Left ventricle myocardium inferior (tissue), 1 donor: ENCODE measurements around the gene FILIP1L. TPM values are rescaled to one million over a fixed set of nuclear protein-coding genes. Genes with fewer than 3 reads are reported as not detected.

ENCODE experiments used
- DNase-seq: peaks from one replicate; pipeline ENCODE4 v3.0.0-alpha.2; 2020
- H3K27ac ChIP-seq: fragments of 200-600 bp; replicated peaks from 2 replicates; pipeline ENCODE4 v1.8.0; 2021
- H3K27me3 ChIP-seq: fragments of 200-600 bp; 2 replicates; pipeline ENCODE4 v1.8.0; 2021; ENCODE audit warnings: low read depth
- H3K36me3 ChIP-seq: fragments of 200-600 bp; 2 replicates; pipeline ENCODE4 v1.8.0; 2021
- H3K4me1 ChIP-seq: fragments of 200-600 bp; 2 replicates; pipeline ENCODE4 v1.8.0; 2021
- H3K4me3 ChIP-seq: fragments of 200-600 bp; 2 replicates; pipeline ENCODE4 v1.8.0; 2021; ENCODE audit warnings: mild to moderate bottlenecking, moderate library complexity
- H3K9me3 ChIP-seq: fragments of 200-600 bp; replicated peaks from 2 replicates; pipeline ENCODE4 v1.8.0; 2021
- CTCF ChIP-seq: fragments of 200-600 bp; IDR thresholded peaks from 2 replicates; pipeline ENCODE4 v1.8.0; 2021; ENCODE audit warnings: antibody characterized with exemption, mild to moderate bottlenecking, borderline replicate concordance
- intact Hi-C: fragments of 100-400 bp; cut with micrococcal nuclease; formaldehyde crosslinking; loops from one replicate; pipeline ENCODE4 v1.11.0; 2022
- total RNA-seq: library from RNA; stranded (reverse); fragmentation: NEBNext Ultra II Directional; extraction: Animal tissue kit (Norgen Biotek cat#: 25700); gene quantifications from one replicate; pipeline ENCODE4 v1.2.1, GENCODE V29; 2021
- donor health status: DM: no; HTN: yes; CAD: no; lungs with severe emphysema.

Gene FILIP1L
- total RNA-seq, 1 donor from 2014 or later, result 84.9 TPM

DNA sequence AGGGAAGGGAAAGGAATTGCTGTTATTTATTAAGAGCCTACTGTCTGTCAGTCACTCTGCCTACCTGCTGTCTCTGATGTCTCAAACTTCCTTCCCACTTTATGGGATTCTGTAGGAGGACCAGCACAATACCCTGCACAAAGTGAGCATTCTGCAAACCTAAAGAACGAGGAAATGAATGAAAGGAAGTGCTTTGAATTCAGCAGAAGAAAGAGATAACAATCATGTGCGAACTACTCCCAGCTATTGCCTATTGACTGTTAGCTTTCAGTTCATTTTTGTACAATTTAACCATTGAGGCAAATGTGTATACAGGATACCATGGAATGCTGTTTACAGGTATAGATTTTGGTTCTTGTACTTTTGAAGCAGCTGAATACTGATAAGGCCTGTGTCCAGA lies 229.8 kb downstream of the FILIP1L start:
- H3K27me3 ChIP-seq, result no peaks in the 10 kb centered on the region
- H3K4me3 ChIP-seq, result no peak overlapping the region
- no peak for DNase-seq
- peaks cover 47% of the 10 kb centered on the region for H3K4me1 ChIP-seq
- no peak for TF ChIP-seq CTCF
- peak overlapping the region; percentile 91 for H3K27ac ChIP-seq
- H3K9me3 ChIP-seq, result no peaks in the 10 kb centered on the region
- no peaks in the 10 kb centered on the region for H3K36me3 ChIP-seq
- intact Hi-C loops, result no loop called here

GRCh38 chr3:99883693-99884092 lies 230.6 kb downstream of the FILIP1L start:
- no peak for TF ChIP-seq CTCF
- intact Hi-C loops, result no loop called here
- Histone ChIP-seq H3K4me1 (peaks cover 47% of the 10 kb centered on the region), H3K27me3 (no peaks in the 10 kb centered on the region), H3K9me3 (no peaks in the 10 kb centered on the region), H3K36me3 (no peaks in the 10 kb centered on the region), H3K27ac (peak overlapping the region; percentile 91), H3K4me3 (no peak overlapping the region)
- DNase-seq, result no peak

- no peak for TF ChIP-seq CTCF
- DNase-seq, result no peak
- peak overlapping the region; percentile 91 for H3K27ac ChIP-seq
- intact Hi-C loops, result no loop called here
- H3K36me3 ChIP-seq, result no peaks in the 10 kb centered on the region
- H3K9me3 ChIP-seq, result no peaks in the 10 kb centered on the region
- no peaks in the 10 kb centered on the region for H3K27me3 ChIP-seq
- no peak overlapping the region for H3K4me3 ChIP-seq
- peaks cover 50% of the 10 kb centered on the region for H3K4me1 ChIP-seq
These were observed 231.2 kb downstream of the FILIP1L start for GRCh38 chr3:99883138-99883461.

GRCh38 chr3:99882436-99883137 lies 231.7 kb downstream of the FILIP1L start:
- DNase-seq, result no peak
- no peaks in the 10 kb centered on the region for H3K9me3 ChIP-seq
- no peaks in the 10 kb centered on the region for H3K27me3 ChIP-seq
- peaks cover 55% of the 10 kb centered on the region for H3K4me1 ChIP-seq
- no peak overlapping the region for H3K4me3 ChIP-seq
- H3K36me3 ChIP-seq, result no peaks in the 10 kb centered on the region
- no peak for TF ChIP-seq CTCF
- intact Hi-C loops, result no loop called here
- H3K27ac ChIP-seq, result peak overlapping the region; percentile 91

GRCh38 chr3:99881121-99881524 lies 233.2 kb downstream of the FILIP1L start:
- TF ChIP-seq CTCF, result no peak
- Histone ChIP-seq H3K9me3 (no peaks in the 10 kb centered on the region), H3K36me3 (no peaks in the 10 kb centered on the region), H3K27me3 (no peaks in the 10 kb centered on the region), H3K4me3 (peak overlapping the region; percentile 19), H3K27ac (peak overlapping the region; percentile 91), H3K4me1 (peaks cover 69% of the 10 kb centered on the region)
- DNase-seq, result no peak
- intact Hi-C loops, result no loop called here
